ENCODE results near the gene ZMYND8. TPM values are rescaled to one million over a fixed set of nuclear protein-coding genes. Genes with fewer than 3 reads are reported as not detected.

Gene ZMYND8
- total RNA-seq, 1 donor from 2014 or later = 19.2 TPM

DNA sequence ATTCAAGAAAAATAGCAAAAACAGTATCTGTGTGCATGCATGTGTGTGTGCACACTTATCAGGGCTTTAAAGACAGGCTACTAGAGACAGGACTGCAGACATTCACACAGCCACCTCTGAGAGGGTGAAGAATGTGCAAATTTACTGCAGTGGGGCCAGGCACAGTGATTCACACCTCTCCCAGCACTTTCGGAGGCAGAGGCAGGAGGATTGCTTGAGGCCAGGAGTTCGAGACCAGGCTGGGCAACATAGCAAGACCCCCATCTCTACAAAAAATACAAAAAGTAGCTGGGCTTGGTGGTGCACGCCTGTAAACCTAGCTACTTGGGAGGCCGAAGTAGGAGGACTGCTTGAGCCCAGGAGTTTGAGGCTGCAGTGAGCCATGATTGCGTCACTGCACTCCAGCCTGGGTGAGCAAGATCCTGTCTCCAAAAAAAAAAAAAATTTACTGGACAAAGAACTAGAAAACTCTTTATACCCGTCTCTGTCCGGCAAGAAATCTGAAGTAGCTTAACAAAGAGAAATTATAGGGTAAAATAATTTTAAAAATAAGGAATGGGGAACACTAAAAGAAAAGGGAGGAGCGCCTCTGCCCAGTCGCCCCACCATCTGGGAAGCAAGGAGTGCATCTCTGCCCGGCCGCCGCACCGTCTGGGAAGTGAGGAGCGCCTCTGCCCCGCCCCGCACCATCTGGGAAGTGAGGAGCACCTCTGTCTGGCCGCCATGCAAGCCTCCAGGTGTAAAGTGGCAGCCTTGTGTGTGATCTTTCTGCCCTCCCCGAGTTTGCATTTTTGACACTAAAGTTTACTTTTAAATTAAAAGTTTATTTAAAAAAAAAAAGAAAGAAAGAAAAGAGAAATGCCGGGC, 105.1 kb downstream of the ZMYND8 start:
- no peak for DNase-seq (ENCODE audit: low read depth)
- peaks cover 4% of the 10 kb centered on the region for H3K36me3 ChIP-seq (ENCODE audit: control insufficient read depth, insufficient read depth, low read length)
- H3K27me3 ChIP-seq (ENCODE audit: control insufficient read depth, insufficient read depth, low read length) = no peaks in the 10 kb centered on the region
- no peak for TF ChIP-seq CTCF (IDR thresholded peaks at IDR 0.05; ENCODE audit: insufficient read depth, low read length, poor library complexity, severe bottlenecking)
- no peak overlapping the region for H3K4me3 ChIP-seq (ENCODE audit: low read depth, low read length)

DNA sequence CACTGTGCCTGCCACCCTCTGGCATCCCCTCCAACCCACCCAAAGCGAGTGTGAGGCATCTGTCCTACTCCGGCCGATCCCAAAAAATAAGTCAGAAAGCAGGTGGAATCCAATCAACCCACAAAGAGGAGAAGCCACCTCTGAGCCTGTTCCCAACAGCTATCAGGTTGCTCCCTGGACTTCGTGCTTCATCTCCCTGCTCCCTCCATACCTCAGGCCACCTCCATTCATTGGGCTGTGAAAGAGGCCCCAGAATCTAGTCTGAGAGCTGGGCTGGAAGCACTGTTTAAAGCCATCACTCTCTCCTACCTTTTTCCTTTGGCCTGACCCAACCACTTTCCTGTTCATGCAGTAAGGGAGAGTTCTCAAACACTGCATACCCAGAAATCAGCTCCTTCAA, 106.1 kb downstream of the ZMYND8 start:
- no peak for TF ChIP-seq CTCF (IDR thresholded peaks at IDR 0.05; ENCODE audit: insufficient read depth, low read length, poor library complexity, severe bottlenecking)
- DNase-seq (ENCODE audit: low read depth) = no peak
- peaks cover 4% of the 10 kb centered on the region for H3K36me3 ChIP-seq (ENCODE audit: control insufficient read depth, insufficient read depth, low read length)
- no peak overlapping the region for H3K4me3 ChIP-seq (ENCODE audit: low read depth, low read length)
- no peaks in the 10 kb centered on the region for H3K27me3 ChIP-seq (ENCODE audit: control insufficient read depth, insufficient read depth, low read length)

GRCh38 chr20:47249913-47250312, 106.6 kb downstream of the ZMYND8 start:
- no peak for DNase-seq (ENCODE audit: low read depth)
- H3K4me3 ChIP-seq (ENCODE audit: low read depth, low read length) = no peak overlapping the region
- H3K36me3 ChIP-seq (ENCODE audit: control insufficient read depth, insufficient read depth, low read length) = peaks cover 4% of the 10 kb centered on the region
- no peaks in the 10 kb centered on the region for H3K27me3 ChIP-seq (ENCODE audit: control insufficient read depth, insufficient read depth, low read length)
- TF ChIP-seq CTCF (IDR thresholded peaks at IDR 0.05; ENCODE audit: insufficient read depth, low read length, poor library complexity, severe bottlenecking) = no peak

DNA sequence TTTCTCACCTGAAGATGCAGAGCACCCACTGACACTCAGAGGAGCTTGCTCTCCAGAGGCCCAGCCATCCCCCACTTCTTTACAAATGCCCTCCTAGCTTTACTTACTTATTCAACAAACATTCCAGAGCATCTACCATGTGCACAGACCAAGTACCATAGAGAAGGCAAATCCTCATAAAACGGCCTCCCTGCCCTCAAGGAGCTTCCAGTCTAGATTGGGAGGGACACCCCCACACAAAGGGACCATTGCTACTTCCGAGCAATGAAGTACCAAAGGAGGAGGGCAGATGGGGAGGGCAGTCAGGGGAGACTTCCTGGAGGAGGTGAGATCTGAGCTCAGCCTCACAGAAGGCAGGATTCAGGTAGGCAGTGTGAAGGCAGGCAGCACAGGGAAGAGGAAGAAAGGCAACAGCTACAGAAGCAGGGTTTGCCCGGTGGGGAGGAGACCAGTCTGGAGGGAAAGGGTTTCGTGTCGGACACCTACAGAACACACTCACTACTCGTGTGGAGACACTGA, 108.0 kb downstream of the ZMYND8 start:
- peaks cover 4% of the 10 kb centered on the region for H3K36me3 ChIP-seq (ENCODE audit: control insufficient read depth, insufficient read depth, low read length)
- TF ChIP-seq CTCF (IDR thresholded peaks at IDR 0.05; ENCODE audit: insufficient read depth, low read length, poor library complexity, severe bottlenecking) = no peak
- H3K27me3 ChIP-seq (ENCODE audit: control insufficient read depth, insufficient read depth, low read length) = no peaks in the 10 kb centered on the region
- DNase-seq (ENCODE audit: low read depth) = no peak
- H3K4me3 ChIP-seq (ENCODE audit: low read depth, low read length) = no peak overlapping the region

GRCh38 chr20:47247972-47248371, 108.5 kb downstream of the ZMYND8 start:
- no peaks in the 10 kb centered on the region for H3K27me3 ChIP-seq (ENCODE audit: control insufficient read depth, insufficient read depth, low read length)
- no peak for TF ChIP-seq CTCF (IDR thresholded peaks at IDR 0.05; ENCODE audit: insufficient read depth, low read length, poor library complexity, severe bottlenecking)
- DNase-seq (ENCODE audit: low read depth) = no peak
- peaks cover 3% of the 10 kb centered on the region for H3K36me3 ChIP-seq (ENCODE audit: control insufficient read depth, insufficient read depth, low read length)
- no peak overlapping the region for H3K4me3 ChIP-seq (ENCODE audit: low read depth, low read length)

All from kidney epithelial cell (primary cell).